Activated T-cell treated with anti-CD3 and anti-CD28 coated beads, Interleukin-2, amount 50 U/mL, for 24 hours (primary cell): ENCODE data around the gene AGL.
"Not testable (repeated sequence)": the region's sequence is repeated elsewhere in the genome, so short reads cannot be mapped to it uniquely, and the experiment has no call there.

Source experiments
- DNase-seq: peaks from one replicate; pipeline ENCODE4 v3.0.0-alpha.2; 2020
- H3K27ac Mint-ChIP-seq: 2 replicates; pipeline ENCODE4 v1.8.0; 2020; ENCODE audit warnings: mild to moderate bottlenecking, mixed read lengths
- H3K27me3 Mint-ChIP-seq: 2 replicates; pipeline ENCODE4 v1.8.0; 2020; ENCODE audit warnings: mixed read lengths
- H3K36me3 Mint-ChIP-seq: 2 replicates; pipeline ENCODE4 v1.8.0; 2020; ENCODE audit warnings: low read depth, mixed read lengths
- H3K4me1 Mint-ChIP-seq: 2 replicates; pipeline ENCODE4 v1.8.0; 2020; ENCODE audit warnings: low read depth, mixed read lengths
- H3K4me3 Mint-ChIP-seq: 2 replicates; pipeline ENCODE4 v1.8.0; 2020; ENCODE audit warnings: mild to moderate bottlenecking, moderate library complexity, mixed read lengths
- H3K9me3 Mint-ChIP-seq: 2 replicates; pipeline ENCODE4 v1.8.0; 2020; ENCODE audit warnings: mixed read lengths

AGL gene

GRCh38 chr1:99943223-99943794 lies 93.1 kb downstream of the AGL start:
- Mint-ChIP-seq H3K9me3 (no peaks in the 10 kb centered on the region), H3K4me3 (no peak overlapping the region), H3K27ac (no peak overlapping the region), H3K27me3 (no peaks in the 10 kb centered on the region), H3K36me3 (no peaks in the 10 kb centered on the region), H3K4me1 (no peaks in the 10 kb centered on the region)
- DNase-seq = no peak

DNA sequence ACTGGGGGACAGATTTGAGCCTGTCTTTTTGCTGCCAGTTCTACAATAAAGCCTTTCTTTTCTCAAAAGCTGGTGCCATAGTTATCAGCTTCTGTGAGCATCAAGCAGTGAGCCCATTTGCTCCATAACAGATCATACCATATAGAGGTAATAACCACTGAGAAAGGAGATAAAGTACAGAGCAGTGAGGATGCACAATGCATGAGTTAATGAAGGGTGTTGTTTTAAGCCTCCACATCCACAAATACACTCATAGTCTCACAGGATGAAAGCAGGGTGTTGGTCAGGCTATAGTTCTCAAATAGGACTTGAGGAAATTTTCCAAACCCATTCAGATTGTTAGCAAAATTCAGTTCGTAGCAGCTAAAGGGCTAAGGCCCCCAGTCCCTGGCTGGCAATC lies 94.0 kb downstream of the AGL start:
- Mint-ChIP-seq H3K36me3 (no peaks in the 10 kb centered on the region), H3K9me3 (no peaks in the 10 kb centered on the region), H3K4me3 (no peak overlapping the region), H3K4me1 (no peaks in the 10 kb centered on the region), H3K27ac (no peak overlapping the region), H3K27me3 (no peaks in the 10 kb centered on the region)
- no peak for DNase-seq

DNA sequence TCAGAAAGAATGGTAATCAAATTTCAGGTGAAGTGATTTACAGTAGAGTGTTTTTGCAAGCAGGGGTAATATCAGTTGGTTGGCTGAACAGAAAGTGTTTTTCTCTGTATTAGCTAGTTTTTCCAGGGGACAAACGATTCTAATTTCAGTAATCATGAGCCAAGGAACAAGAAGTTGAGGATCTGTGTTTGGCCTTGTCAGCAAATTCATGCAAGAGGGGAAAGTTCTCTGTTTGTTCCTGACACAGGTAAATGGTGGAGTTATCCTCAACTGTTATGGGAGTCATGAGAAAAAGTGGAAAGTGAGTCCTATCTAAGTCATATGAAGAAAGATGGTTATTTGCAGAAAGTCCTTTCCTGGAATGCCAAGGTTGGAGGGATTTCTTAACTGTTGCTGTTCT lies 95.0 kb downstream of the AGL start:
- no peak overlapping the region for H3K4me3 Mint-ChIP-seq
- H3K9me3 Mint-ChIP-seq = no peaks in the 10 kb centered on the region
- H3K4me1 Mint-ChIP-seq = no peaks in the 10 kb centered on the region
- DNase-seq = no peak
- no peaks in the 10 kb centered on the region for H3K27me3 Mint-ChIP-seq
- H3K27ac Mint-ChIP-seq = no peak overlapping the region
- no peaks in the 10 kb centered on the region for H3K36me3 Mint-ChIP-seq

- Mint-ChIP-seq H3K27me3 (no peaks in the 10 kb centered on the region), H3K4me3 (no peak overlapping the region), H3K27ac (no peak overlapping the region), H3K9me3 (no peaks in the 10 kb centered on the region), H3K4me1 (no peaks in the 10 kb centered on the region), H3K36me3 (no peaks in the 10 kb centered on the region)
- DNase-seq = no peak
Observed at GRCh38 chr1:99950486-99950885, 100.3 kb downstream of the AGL start.

DNA sequence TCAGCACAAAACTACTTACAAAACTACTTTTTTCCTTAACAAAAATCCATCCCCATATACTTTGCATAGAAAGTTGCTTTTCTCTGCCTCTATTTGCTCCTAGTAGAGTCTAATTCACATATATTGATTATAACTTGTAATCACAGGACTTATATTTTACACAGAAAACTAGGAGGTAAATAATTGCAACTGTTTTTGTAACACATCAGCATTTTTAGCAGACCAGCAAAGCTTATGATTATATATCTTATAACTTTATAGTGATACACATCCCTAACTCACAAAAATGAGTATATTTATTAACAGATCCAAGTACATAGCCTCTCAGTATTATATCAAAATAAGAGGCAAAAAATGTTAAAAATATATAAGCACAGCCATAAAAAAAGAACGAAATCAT lies 102.4 kb downstream of the AGL start:
- Mint-ChIP-seq H3K4me3 (no peak overlapping the region), H3K27me3 (no peaks in the 10 kb centered on the region), H3K4me1 (no peaks in the 10 kb centered on the region), H3K36me3 (no peaks in the 10 kb centered on the region), H3K9me3 (no peaks in the 10 kb centered on the region), H3K27ac (no peak overlapping the region)
- DNase-seq = no peak

DNA sequence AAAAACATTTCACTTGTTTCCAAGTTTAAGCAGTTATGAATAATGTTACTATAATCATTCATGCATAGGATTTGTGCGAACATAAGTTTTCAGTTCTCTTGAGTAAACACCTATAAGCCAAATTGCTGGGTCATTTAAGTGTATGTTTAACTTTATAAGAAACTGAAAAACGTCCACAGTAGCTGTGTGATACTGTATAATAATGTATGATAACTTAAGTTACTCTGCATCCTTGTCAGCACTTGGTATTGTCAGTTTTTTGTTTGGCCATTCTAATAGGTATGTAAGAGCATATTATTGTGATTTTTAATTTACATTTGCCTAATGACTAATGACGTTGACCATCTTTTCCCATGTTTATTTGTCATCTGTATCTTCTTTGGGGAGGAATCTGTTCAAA lies 105.2 kb downstream of the AGL start:
- no peak overlapping the region for H3K27ac Mint-ChIP-seq
- no peak for DNase-seq
- no peaks in the 10 kb centered on the region for H3K36me3 Mint-ChIP-seq
- no peaks in the 10 kb centered on the region for H3K9me3 Mint-ChIP-seq
- H3K4me1 Mint-ChIP-seq = no peaks in the 10 kb centered on the region
- H3K27me3 Mint-ChIP-seq = no peaks in the 10 kb centered on the region
- H3K4me3 Mint-ChIP-seq = no peak overlapping the region

DNA sequence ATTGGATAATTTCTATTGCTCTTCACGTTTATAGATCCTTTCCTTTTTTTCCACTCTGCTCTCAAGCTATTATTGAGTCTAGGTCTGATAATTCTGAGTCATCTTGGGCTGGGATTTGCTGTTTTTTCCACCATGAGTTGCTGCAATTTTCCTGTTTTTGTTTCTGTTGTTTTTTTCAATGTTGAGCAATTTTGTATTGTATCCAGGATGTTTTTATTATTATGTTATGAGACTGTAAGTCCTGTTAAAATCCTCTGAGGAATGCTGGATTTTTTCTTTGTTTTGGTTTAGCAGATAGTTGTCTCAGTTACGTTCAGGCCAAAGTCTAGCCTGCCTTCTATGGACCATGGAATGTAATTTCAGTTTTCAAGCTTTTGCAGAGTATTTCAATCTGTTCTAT lies 106.6 kb downstream of the AGL start:
- Mint-ChIP-seq H3K36me3 (no peaks in the 10 kb centered on the region), H3K4me3 (no peak overlapping the region), H3K4me1 (no peaks in the 10 kb centered on the region), H3K27me3 (no peaks in the 10 kb centered on the region), H3K27ac (no peak overlapping the region), H3K9me3 (no peaks in the 10 kb centered on the region)
- no peak for DNase-seq

DNA sequence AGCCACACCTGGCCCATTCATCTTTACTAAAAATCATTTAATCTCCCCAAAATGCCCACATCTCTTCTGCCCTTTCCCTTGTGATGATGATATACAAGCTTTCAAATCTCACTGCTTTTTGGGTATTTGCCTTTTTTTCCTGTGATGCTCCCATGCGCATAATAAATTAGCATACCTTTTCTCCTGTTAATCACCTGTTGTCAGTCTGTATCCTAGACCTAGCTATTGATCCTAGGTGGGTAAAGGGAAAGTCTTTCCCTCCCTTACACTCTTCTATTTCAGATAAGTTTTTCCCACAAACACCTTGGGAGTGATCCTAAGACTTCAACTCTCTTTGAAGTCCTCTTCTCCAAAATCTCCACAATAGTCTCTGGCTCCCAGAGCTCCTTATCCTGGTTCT lies 107.7 kb downstream of the AGL start:
- Mint-ChIP-seq H3K27ac (no peak overlapping the region), H3K9me3 (no peaks in the 10 kb centered on the region)

GRCh38 chr1:99959189-99959705 lies 109.1 kb downstream of the AGL start:
- not testable (repeated sequence) for H3K27ac Mint-ChIP-seq, H3K4me3 Mint-ChIP-seq, H3K27me3 Mint-ChIP-seq, DNase-seq, H3K9me3 Mint-ChIP-seq, H3K4me1 Mint-ChIP-seq, H3K36me3 Mint-ChIP-seq

More for the DNA sequence above, 107.7 kb downstream of the AGL start:
- Mint-ChIP-seq H3K36me3 (no peaks in the 10 kb centered on the region), H3K4me1 (peaks cover 1% of the 10 kb centered on the region), H3K27me3 (no peaks in the 10 kb centered on the region), H3K4me3 (no peak overlapping the region)
- no peak for DNase-seq

- DNase-seq, H3K4me3 Mint-ChIP-seq, H3K4me1 Mint-ChIP-seq, H3K27ac Mint-ChIP-seq, H3K36me3 Mint-ChIP-seq, H3K9me3 Mint-ChIP-seq, H3K27me3 Mint-ChIP-seq: not testable (repeated sequence)
Observed at GRCh38 chr1:99960260-99960659, 110.1 kb downstream of the AGL start.

DNA sequence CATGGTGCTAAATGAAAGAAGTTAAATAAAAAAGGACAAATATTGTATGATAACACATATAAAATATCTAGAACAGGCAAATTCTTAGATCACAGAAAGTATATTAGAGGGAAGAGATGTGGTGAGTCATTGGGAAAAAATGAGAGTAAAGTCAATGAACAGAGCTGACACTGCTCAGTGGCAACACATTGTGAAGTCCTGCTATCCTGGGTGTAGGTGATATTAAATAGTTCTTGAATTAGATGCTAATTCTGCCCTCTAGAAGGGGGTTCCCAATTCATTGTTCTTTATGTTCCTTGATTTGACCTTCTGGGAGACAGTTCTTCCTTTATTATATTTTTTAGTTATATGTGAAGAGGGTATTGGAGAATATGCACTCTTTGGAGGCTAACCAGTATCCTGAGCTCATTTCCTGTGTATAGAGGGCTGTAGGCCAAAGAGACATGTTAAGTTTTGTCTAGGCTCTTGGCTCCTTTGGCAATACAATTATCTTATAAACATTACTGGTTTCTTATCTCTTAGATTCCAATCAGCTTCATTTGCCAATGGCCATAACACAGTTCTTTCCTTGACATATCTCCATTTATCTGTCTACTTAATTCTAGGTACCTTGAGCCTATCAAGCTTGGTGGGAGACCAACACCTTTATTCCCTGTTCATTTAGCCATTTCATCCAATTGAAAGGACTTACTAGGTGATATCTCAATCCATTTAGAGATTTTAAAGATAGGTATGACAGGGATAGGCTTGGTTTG lies 113.1 kb downstream of the AGL start:
- no peaks in the 10 kb centered on the region for H3K27me3 Mint-ChIP-seq
- DNase-seq = no peak
- no peak overlapping the region for H3K27ac Mint-ChIP-seq
- no peaks in the 10 kb centered on the region for H3K9me3 Mint-ChIP-seq
- H3K4me1 Mint-ChIP-seq = peaks cover 6% of the 10 kb centered on the region
- H3K36me3 Mint-ChIP-seq = no peaks in the 10 kb centered on the region
- H3K4me3 Mint-ChIP-seq = no peak overlapping the region

GRCh38 chr1:99964806-99965205 lies 114.6 kb downstream of the AGL start:
- H3K9me3 Mint-ChIP-seq = no peaks in the 10 kb centered on the region
- H3K4me3 Mint-ChIP-seq = no peak overlapping the region
- H3K27ac Mint-ChIP-seq = no peak overlapping the region
- H3K27me3 Mint-ChIP-seq = no peaks in the 10 kb centered on the region
- H3K4me1 Mint-ChIP-seq = peaks cover 18% of the 10 kb centered on the region
- peaks cover 2% of the 10 kb centered on the region for H3K36me3 Mint-ChIP-seq
- DNase-seq = no peak

DNA sequence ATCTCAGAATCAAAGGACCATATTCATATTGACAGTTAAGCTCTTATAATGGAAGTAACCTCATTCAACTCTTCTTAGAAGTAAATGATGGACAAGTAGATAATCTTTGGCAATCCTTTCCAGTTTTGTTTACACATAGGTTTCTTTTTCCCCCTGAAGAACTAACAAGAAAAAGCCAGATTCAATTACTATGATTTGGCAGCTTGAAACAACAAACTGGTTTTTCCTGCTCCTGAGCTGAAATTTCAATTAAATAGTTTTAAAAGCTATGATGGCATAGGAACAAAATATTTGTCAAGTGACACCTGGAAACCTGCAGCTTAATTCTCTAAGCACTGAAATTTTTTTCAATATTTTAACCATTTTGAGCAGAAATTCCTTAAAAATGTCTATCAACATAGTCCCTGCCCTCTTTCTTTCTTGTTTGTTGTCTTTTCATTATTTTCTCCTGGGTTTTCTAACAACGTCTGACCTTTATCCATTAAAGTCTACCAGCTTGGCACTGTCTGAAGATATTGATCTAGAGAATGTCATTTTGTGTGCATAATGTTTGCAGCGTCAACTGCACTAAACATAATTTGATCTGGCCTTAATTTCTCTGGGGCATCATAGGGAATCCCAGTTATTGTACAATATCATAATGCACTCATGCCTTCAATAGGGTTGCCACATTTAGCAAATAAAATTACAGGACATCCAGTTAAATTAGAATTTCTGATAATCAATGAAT lies 115.7 kb downstream of the AGL start:
- peaks cover 10% of the 10 kb centered on the region for H3K36me3 Mint-ChIP-seq
- no peak for DNase-seq
- H3K4me3 Mint-ChIP-seq = no peak overlapping the region
- H3K9me3 Mint-ChIP-seq = no peaks in the 10 kb centered on the region
- peaks cover 23% of the 10 kb centered on the region for H3K4me1 Mint-ChIP-seq
- no peaks in the 10 kb centered on the region for H3K27me3 Mint-ChIP-seq
- no peak overlapping the region for H3K27ac Mint-ChIP-seq

- Mint-ChIP-seq H3K27me3 (no peaks in the 10 kb centered on the region), H3K9me3 (no peaks in the 10 kb centered on the region), H3K36me3 (peaks cover 21% of the 10 kb centered on the region), H3K4me1 (peaks cover 32% of the 10 kb centered on the region), H3K27ac (no peak overlapping the region), H3K4me3 (no peak overlapping the region)
- no peak for DNase-seq
Observed at GRCh38 chr1:99968214-99968613, 118.1 kb downstream of the AGL start.

DNA sequence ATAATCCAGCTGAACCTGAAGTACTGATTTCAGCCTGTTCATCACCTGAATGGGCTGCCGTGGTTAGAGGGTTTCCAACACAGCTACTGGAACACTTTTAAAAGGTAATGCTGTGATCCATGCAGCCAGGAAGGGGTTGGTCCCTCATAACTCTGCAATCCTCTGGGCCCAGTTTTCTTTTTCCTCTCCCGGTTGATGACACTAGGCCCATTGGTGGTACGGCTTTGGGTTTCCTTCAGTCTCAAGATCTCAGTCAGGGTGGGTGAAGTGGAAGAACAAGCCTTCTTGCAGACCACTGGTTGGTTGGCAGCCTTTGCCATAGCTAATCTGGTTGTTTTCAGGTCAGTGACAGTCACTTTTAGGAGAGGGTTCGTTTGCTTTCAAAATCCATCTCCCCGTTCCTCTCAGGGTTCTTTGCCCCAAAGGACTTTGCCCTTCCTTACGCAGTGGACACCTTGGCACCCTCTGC lies 119.1 kb downstream of the AGL start:
- Mint-ChIP-seq H3K27ac (peak overlapping the region; percentile 89), H3K9me3 (no peaks in the 10 kb centered on the region), H3K4me3 (peak overlapping the region; percentile 100), H3K27me3 (no peaks in the 10 kb centered on the region), H3K4me1 (peaks cover 34% of the 10 kb centered on the region), H3K36me3 (peaks cover 21% of the 10 kb centered on the region)
- DNase-seq = no peak
